IMR-90 (cell line): ENCODE results near the gene CGGBP1. TPM values are rescaled to one million over a fixed set of nuclear protein-coding genes. Genes with fewer than 3 reads are reported as not detected.
A peak's percentile ranks its signal among the peaks of the same experiment; 100 is the strongest.

Experiments
- ATAC-seq: fragments of 200-7000 bp; cut with Tn5 transposase; 2 replicates; pipeline ENCODE4 v1.9.1; 2020; ENCODE audit warnings: low read depth, mild to moderate bottlenecking, moderate library complexity
- BruUV-seq: library from RNA; stranded (reverse); fragments of 400-500 nt; replicated peaks from 2 replicates; lab custom pipeline; 2021; lab: Mats Ljungman, UMichigan
- CTCF ChIA-PET: fragments of 300-600 bp; formaldehyde crosslinking; extraction: SDS; loops from one replicate; lab custom pipeline; 2021; ENCODE audit warnings: antibody characterized with exemption; lab: Yijun Ruan, JAX
- POLR2A ChIA-PET: fragments of 300-600 bp; sonication (Branson Sonifier 250); formaldehyde crosslinking; loops from one replicate; lab custom pipeline; 2022; ENCODE audit warnings: antibody characterized with exemption; ENCODE audit not compliant: unreplicated experiment; lab: Charles Lee
- DNase-seq: peaks from one replicate; pipeline ENCODE4 v3.0.0; 2013
- H2AFZ ChIP-seq: replicated peaks from 2 replicates; pipeline ENCODE3; 2013; ENCODE audit warnings: low read length, mild to moderate bottlenecking; ENCODE audit not compliant: poor library complexity
- H2AK5ac ChIP-seq: 2 replicates; pipeline ENCODE4 v1.6.1; 2013; ENCODE audit warnings: low read depth, low read length, inconsistent platforms
- H2AK9ac ChIP-seq: replicated peaks from 2 replicates; pipeline ENCODE3; 2013; ENCODE audit warnings: mild to moderate bottlenecking, low read depth, low read length, moderate library complexity; ENCODE audit not compliant: poor library complexity
- H2BK120ac ChIP-seq: 2 replicates; pipeline ENCODE4 v1.6.1; 2013; ENCODE audit warnings: low read depth, low read length, inconsistent platforms
- H2BK15ac ChIP-seq: 3 replicates; pipeline ENCODE4 v1.6.1; 2013; ENCODE audit warnings: low read depth, low read length, inconsistent platforms
- H2BK20ac ChIP-seq: 2 replicates; pipeline ENCODE4 v1.6.1; 2013; ENCODE audit warnings: low read depth, mild to moderate bottlenecking, inconsistent platforms, low read length, moderate library complexity
- H2BK5ac ChIP-seq: 2 replicates; pipeline ENCODE4 v1.6.1; 2013; ENCODE audit warnings: mild to moderate bottlenecking, low read depth, low read length, inconsistent platforms; ENCODE audit not compliant: poor library complexity, severe bottlenecking
- H3K14ac ChIP-seq: replicated peaks from 2 replicates; pipeline ENCODE4 v1.6.1; 2013; ENCODE audit warnings: low read depth, low read length, inconsistent platforms
- H3K18ac ChIP-seq: 2 replicates; pipeline ENCODE4 v1.6.1; 2013; ENCODE audit warnings: low read depth, low read length, control low read depth
- H3K23ac ChIP-seq: 2 replicates; pipeline ENCODE4 v1.6.1; 2013; ENCODE audit warnings: low read depth, low read length, inconsistent platforms
- H3K27ac ChIP-seq: 2 replicates; pipeline ENCODE4 v1.5.1; 2013; ENCODE audit warnings: mild to moderate bottlenecking, control low read depth, low read length; ENCODE audit not compliant: insufficient read depth
- H3K27me3 ChIP-seq: 2 replicates; pipeline ENCODE4 v1.6.1; 2013; ENCODE audit warnings: low read length; ENCODE audit not compliant: control insufficient read depth, insufficient read depth
- H3K36me3 ChIP-seq: 2 replicates; pipeline ENCODE4 v1.6.1; 2013; ENCODE audit warnings: low read length, mixed read lengths; ENCODE audit not compliant: control insufficient read depth, insufficient read depth
- H3K4ac ChIP-seq: 2 replicates; pipeline ENCODE4 v1.6.1; 2013; ENCODE audit warnings: low read depth, low read length, inconsistent platforms
- H3K4me1 ChIP-seq: 2 replicates; pipeline ENCODE4 v1.6.1; 2013; ENCODE audit warnings: low read length, mixed read lengths; ENCODE audit not compliant: control insufficient read depth, insufficient read depth
- H3K4me2 ChIP-seq: 2 replicates; pipeline ENCODE4 v1.6.1; 2013; ENCODE audit warnings: low read depth, mild to moderate bottlenecking, control low read depth, low read length, moderate library complexity
- H3K4me3 ChIP-seq: 2 replicates; pipeline ENCODE4 v1.5.1; 2013; ENCODE audit warnings: low read depth, mild to moderate bottlenecking, control low read depth, low read length, moderate library complexity; ENCODE audit not compliant: insufficient read depth
- H3K56ac ChIP-seq: 2 replicates; pipeline ENCODE4 v1.6.1; 2013; ENCODE audit warnings: low read length, inconsistent platforms; ENCODE audit not compliant: insufficient read depth; ENCODE audit errors: extremely low read depth
- H3K79me1 ChIP-seq, 2 experiments: 2 replicates each; pipeline ENCODE4 v1.6.1; 2013; ENCODE audit warnings: low read length in 2 of 2, inconsistent platforms in 1 of 2, low read depth in 1 of 2
- H3K9ac ChIP-seq: 2 replicates; pipeline ENCODE4 v1.6.1; 2013; ENCODE audit warnings: low read depth, low read length, control low read depth
- H3K9me1 ChIP-seq: 2 replicates; pipeline ENCODE4 v1.6.1; 2013; ENCODE audit warnings: low read length, inconsistent platforms; ENCODE audit not compliant: insufficient read depth
- H3K9me3 ChIP-seq: 2 replicates; pipeline ENCODE4 v1.6.1; 2013; ENCODE audit warnings: low read length; ENCODE audit not compliant: control insufficient read depth, insufficient read depth
- H4K20me1 ChIP-seq: 2 replicates; pipeline ENCODE4 v1.6.1; 2013; ENCODE audit warnings: low read length, inconsistent platforms; ENCODE audit not compliant: insufficient read depth
- H4K5ac ChIP-seq: 2 replicates; pipeline ENCODE4 v1.6.1; 2013; ENCODE audit warnings: mild to moderate bottlenecking, low read depth, low read length, control low read depth
- H4K8ac ChIP-seq, 2 experiments: 2 replicates each; pipeline ENCODE4 v1.6.1; 2013; ENCODE audit warnings: low read depth in 2 of 2, low read length in 2 of 2, control low read depth in 1 of 2, inconsistent platforms in 1 of 2
- H4K91ac ChIP-seq: 2 replicates; pipeline ENCODE4 v1.6.1; 2013; ENCODE audit warnings: low read depth, low read length, inconsistent platforms; ENCODE audit not compliant: insufficient read depth
- BHLHE40 ChIP-seq: fragments of 150-350 bp; IDR thresholded peaks from 2 replicates; pipeline ENCODE4 v1.6.1; 2016; ENCODE audit warnings: mild to moderate bottlenecking, low read depth, low read length
- CHD1 ChIP-seq: IDR thresholded peaks from 2 replicates; pipeline ENCODE4 v1.6.1; 2012; ENCODE audit warnings: low read depth, low read length, improper control_type of control experiment
- CTCF ChIP-seq: conservative IDR thresholded peaks from 2 replicates; pipeline ENCODE4 v1.5.1; 2012; ENCODE audit warnings: mild to moderate bottlenecking, low read depth, low read length, improper control_type of control experiment
- ELK1 ChIP-seq: fragments of 150-350 bp; IDR thresholded peaks from 2 replicates; pipeline ENCODE4 v1.6.1; 2016; ENCODE audit warnings: low read depth, mild to moderate bottlenecking, low read length, moderate library complexity, borderline replicate concordance
- FOS ChIP-seq: fragments of 150-350 bp; IDR thresholded peaks from 2 replicates; pipeline ENCODE4 v1.6.1; 2016; ENCODE audit warnings: low read depth, low read length
- MAFK ChIP-seq: IDR thresholded peaks from 2 replicates; pipeline ENCODE4 v1.6.1; 2012; ENCODE audit warnings: low read depth, low read length, improper control_type of control experiment
- MAZ ChIP-seq: IDR thresholded peaks from 2 replicates; pipeline ENCODE4 v1.6.1; 2012; ENCODE audit warnings: low read depth, mild to moderate bottlenecking, low read length, improper control_type of control experiment, moderate library complexity, borderline replicate concordance
- POLR2A ChIP-seq: IDR thresholded peaks from 2 replicates; pipeline ENCODE4 v1.6.1; 2012; ENCODE audit warnings: mild to moderate bottlenecking, low read depth, low read length
- RAD21 ChIP-seq: IDR thresholded peaks from 2 replicates; pipeline ENCODE4 v1.6.1; 2012; ENCODE audit warnings: low read length, improper control_type of control experiment
- RCOR1 ChIP-seq: IDR thresholded peaks from 2 replicates; pipeline ENCODE4 v1.6.1; 2012; ENCODE audit warnings: mild to moderate bottlenecking, low read length, improper control_type of control experiment; ENCODE audit not compliant: insufficient replicate concordance
- RFX5 ChIP-seq: IDR thresholded peaks from 2 replicates; pipeline ENCODE4 v1.8.0; 2012; ENCODE audit warnings: low read depth, mild to moderate bottlenecking, low read length, moderate library complexity
- USF2 ChIP-seq: fragments of 150-350 bp; IDR thresholded peaks from 2 replicates; pipeline ENCODE4 v1.6.1; 2017; ENCODE audit warnings: mild to moderate bottlenecking, antibody characterized with exemption, low read length, low read depth
- WGBS, 2 experiments: methylation state at CpG; one replicate each; pipeline versions ENCODE4 v1.1.5 to v1.1.7; 2013; ENCODE audit warnings: missing lambda C conversion rate in 2 of 2; ENCODE audit not compliant: insufficient read length in 1 of 2; ENCODE audit errors: extremely low coverage in 2 of 2; 5-methylcytosine and 5-hydroxymethylcytosine counted together
- dilution Hi-C: fragments of 300-500 bp; cut with HindIII; formaldehyde crosslinking; loops from one replicate; pipeline ENCODE4 v1.14.3; 2018; ENCODE audit warnings: low sequenced_read_pairs; ENCODE audit not compliant: unreplicated experiment
- in situ Hi-C: fragments of 300-500 bp; cut with MboI; formaldehyde crosslinking; loops from 3 replicates; pipeline ENCODE4 v1.14.3; 2019; ENCODE audit warnings: low sequenced_read_pairs, inconsistent platforms, mixed read lengths
- intact Hi-C: fragments of 100-400 bp; cut with micrococcal nuclease; formaldehyde crosslinking; loops from 2 replicates; pipeline ENCODE4 v1.10.0; 2022
- polyA plus RNA-seq, 3 experiments: library from polyadenylated mRNA; depleted of rRNA; stranded (reverse); fragments of >200 nt; gene quantifications; 2 replicates each; pipeline ENCODE4 v1.2.3, GENCODE V29; 2012; ENCODE audit warnings: low replicate concordance in 1 of 3
- total RNA-seq: library from RNA; depleted of rRNA; stranded (reverse); fragments of >200 nt; gene quantifications from 2 replicates; pipeline ENCODE4 v1.2.3, GENCODE V29; 2012

Gene CGGBP1
- total and polyA plus RNA-seq, 2 of the 4 experiments (the other 2 are of a cell fraction): 42.1 to 47.7 TPM

GRCh38 chr3:88059380-88060170 lies 770 bp upstream of the CGGBP1 start:
- peaks cover 7% of the 10 kb centered on the region for H3K36me3 ChIP-seq
- peak overlapping the region; percentile 80 for H2BK5ac ChIP-seq
- peak overlapping the region; percentile 83 for H3K56ac ChIP-seq
- H4K20me1 ChIP-seq: peaks cover 31% of the 10 kb centered on the region
- peak overlapping the region; percentile 98 for H3K4me3 ChIP-seq
- CTCF ChIA-PET: interaction anchor here (0.6 to 0.8 kb wide), 4 partner anchors 9 to 799 kb away, joined by 3 to 6 read pairs (median 4); no protein-coding TSS in a partner anchor
- H4K91ac ChIP-seq: peak overlapping the region; percentile 68
- peaks cover 4% of the 10 kb centered on the region; the same call in 1 of the 2 replicates for H3K9me1 ChIP-seq
- H3K27ac ChIP-seq: peak overlapping the region; percentile 87
- peak overlapping the region; percentile 96 for H3K4me2 ChIP-seq
- DNase-seq (no peak), ATAC-seq (peak; percentile 7)
- H3K9me3 ChIP-seq: no peaks in the 10 kb centered on the region
- H3K23ac ChIP-seq: peak overlapping the region; percentile 82
- 0% methylated on average over 9 of the region's 45 CpGs; no CpG with 5 or more reads in 1 of the 2 experiments for WGBS, 2 experiments
- BruUV-seq: no TSS peak
- no peak for TF ChIP-seq MAFK
- TF ChIP-seq RAD21: no peak
- no peak for TF ChIP-seq ELK1
- no peak for TF ChIP-seq CHD1
- TF ChIP-seq MAZ: no peak
- TF ChIP-seq POLR2A: no peak
- TF ChIP-seq RFX5: no peak
- TF ChIP-seq RCOR1: no peak
- TF ChIP-seq BHLHE40: no peak
- no peak for TF ChIP-seq USF2
- TF ChIP-seq FOS: no peak
- no peak for TF ChIP-seq CTCF
- H2BK15ac ChIP-seq: no peak overlapping the region
- peak overlapping the region; percentile 96 for H2AFZ ChIP-seq
- peak overlapping the region; percentile 89 for H3K9ac ChIP-seq
- peak overlapping the region; percentile 48 for H4K5ac ChIP-seq
- in situ Hi-C loops: no loop called here
- H3K79me1 ChIP-seq: peaks cover 11 to 40% of the 10 kb centered on the region in 2 experiments; a peak in 3 of 4 replicates
- H3K18ac ChIP-seq: peak overlapping the region; percentile 55
- POLR2A ChIA-PET: no interaction called here
- H3K4ac ChIP-seq: peak overlapping the region; percentile 49
- H4K8ac ChIP-seq: peak overlapping the region; percentile 27 to 38; a peak in 2 of 4 replicates
- intact Hi-C loops: loop anchor here (2.0 to 5.0 kb wide), 5 partner anchors 53 to 1087 kb away; no protein-coding TSS in a partner anchor
- H3K4me1 ChIP-seq: 0 out of 2 replicates have a peak, but pooled peaks cover 1% of the 10 kb centered on the region
- peak overlapping the region; percentile 41 for H3K14ac ChIP-seq
- H2BK20ac ChIP-seq: no peak overlapping the region
- H2AK9ac ChIP-seq: peak overlapping the region; percentile 68
- no peaks in the 10 kb centered on the region for H3K27me3 ChIP-seq
- no peak overlapping the region for H2BK120ac ChIP-seq
- H2AK5ac ChIP-seq: peak overlapping the region; percentile 89
- dilution Hi-C loops: no loop called here
